NK-92 (cell line): Measurements from ENCODE around the gene PRKAG2.
"Not testable (repeated sequence)": the region's sequence is repeated elsewhere in the genome, so short reads cannot be mapped to it uniquely, and the experiment has no call there.

Source experiments
- DNase-seq: peaks from one replicate; lab custom pipeline; 2025; ENCODE audit not compliant: unreplicated experiment; lab: John Stamatoyannopoulos, UW

Gene PRKAG2

DNA sequence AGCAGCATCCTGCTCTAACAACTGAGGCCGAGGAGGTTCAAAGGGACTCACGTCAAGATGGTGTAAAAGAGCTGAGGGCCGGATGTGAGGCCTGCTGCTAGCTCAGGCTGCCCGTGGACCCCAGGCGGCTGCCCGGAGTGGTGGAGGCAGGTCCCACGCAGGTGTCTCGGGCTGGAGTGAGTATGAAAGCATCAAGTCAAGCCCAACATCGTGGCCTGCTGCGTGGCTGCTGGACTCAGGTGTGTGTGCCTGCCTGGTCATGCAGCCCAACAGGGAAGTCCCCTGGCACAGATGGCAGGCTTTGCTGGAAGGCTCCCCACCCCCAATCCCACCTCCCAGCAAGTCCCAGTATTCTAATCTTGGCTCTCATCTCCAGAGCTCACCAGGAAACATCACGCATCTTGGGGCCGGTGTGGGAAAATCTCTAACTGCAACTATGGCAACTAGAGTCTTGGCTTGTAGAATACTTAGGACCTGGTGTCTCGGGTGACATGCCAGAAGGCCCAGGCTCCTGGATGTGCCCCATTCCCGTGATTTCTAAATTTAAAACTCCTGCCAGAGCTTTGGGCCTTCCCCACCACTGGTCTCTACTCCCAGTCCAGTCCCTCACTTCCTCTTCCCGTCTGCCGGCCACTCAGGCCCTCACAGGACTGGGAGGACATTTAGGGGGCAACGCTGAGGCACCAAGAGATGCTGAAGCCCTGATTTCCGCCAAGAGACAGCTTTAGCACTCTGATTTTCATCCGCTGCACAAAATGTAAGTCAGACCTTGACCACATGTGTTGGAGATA is 85.9 kb downstream of the PRKAG2 start:
- DNase-seq = no peak

DNA sequence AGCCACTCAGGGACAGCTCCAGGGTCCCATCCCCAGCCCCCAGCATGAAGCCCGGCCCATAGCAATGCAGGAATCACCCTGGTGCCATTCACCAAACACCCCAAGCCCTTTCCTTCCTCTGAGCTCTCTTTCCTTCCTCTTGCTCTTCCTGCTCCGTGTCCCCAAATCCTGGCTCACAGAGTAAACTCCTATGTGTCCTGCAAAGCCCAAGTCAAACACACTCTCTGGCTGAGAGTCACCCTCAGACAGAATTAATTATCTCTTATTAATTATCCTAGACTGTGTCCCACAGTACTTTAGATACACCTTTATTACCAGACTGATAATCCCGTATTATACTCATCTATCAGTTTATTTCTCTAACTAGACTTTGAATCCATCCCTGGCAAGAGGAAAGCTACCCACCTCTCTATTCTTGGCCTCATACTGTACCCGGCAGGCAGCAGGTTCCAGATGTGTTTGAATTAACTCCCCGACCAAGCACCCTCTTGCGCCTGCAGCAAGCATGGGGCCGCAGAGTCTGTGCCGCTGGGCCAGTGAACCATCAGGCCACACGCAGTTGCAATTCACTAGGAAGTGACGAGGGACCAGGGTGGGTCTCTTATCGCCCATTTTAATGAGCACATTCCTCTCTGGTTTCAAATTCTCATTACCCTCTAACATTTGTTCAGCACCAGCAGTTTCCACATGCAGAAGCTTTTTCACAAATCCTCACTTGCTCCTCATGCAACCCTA is 86.7 kb downstream of the PRKAG2 start:
- no peak for DNase-seq

DNA sequence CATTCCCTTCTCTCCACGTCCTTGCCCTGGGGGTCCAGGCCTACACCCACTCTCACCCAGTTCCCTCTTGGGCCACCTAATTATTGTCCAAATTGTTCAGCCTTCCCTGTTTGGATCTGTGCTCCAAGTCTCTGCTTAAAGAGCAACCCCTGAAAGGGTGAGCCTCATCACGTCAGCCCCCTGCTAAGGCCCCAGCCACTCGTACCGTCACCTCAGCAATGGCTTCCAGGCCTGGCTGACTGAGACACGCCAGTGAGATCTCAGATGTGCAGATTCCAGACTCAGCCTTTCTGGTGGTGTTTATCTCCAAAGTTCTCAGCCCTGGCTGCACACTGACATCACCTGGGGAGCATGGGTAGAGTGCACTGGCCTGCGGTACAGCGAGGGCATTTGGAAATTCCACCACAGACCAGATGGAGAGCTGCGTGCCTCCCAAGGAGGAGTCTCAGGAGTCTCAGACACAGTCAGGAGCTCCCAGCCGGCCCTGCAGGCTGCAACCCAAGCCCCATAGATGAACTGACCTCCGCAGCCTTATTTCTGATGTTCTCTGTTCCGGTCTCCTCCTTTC is 87.5 kb downstream of the PRKAG2 start:
- no peak for DNase-seq

DNA sequence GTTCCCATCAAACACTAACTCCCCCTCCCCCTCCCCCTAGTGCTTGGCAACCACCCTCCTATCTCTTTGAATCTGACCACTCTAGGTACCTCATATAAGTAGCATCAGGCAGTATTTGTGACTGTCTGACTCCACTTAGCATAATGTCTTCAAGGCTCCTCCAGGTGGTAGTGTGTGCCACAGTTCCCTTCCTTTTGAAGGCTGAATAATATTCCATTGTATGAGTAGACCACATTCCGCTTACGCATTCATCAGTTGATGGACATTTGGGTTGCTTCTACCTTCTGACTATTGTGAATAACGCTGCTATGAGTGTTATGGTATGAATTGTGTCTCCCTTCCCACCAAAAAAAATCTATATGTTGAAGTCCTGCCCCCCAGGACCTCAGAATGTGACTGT is 89.6 kb downstream of the PRKAG2 start:
- DNase-seq = no peak

DNA sequence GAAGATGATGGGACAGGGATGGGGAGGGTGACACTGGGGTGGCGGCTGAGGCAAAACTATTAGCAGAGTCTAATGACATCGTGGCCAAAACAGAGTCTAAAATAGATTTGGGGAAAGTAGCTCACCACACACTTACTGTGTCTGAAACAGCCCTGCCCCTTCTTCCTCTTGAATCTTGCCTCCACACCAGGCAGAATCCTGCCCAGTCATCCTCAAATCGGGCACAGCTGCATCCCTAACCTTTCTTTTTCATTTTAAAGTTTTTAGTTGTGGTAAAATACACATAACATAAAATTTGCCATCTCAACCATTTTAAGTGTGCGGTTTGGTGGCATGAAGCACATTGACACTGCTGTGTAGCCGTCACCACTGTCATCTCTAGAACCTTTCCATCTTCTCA is 90.0 kb downstream of the PRKAG2 start:
- DNase-seq = no peak

DNA sequence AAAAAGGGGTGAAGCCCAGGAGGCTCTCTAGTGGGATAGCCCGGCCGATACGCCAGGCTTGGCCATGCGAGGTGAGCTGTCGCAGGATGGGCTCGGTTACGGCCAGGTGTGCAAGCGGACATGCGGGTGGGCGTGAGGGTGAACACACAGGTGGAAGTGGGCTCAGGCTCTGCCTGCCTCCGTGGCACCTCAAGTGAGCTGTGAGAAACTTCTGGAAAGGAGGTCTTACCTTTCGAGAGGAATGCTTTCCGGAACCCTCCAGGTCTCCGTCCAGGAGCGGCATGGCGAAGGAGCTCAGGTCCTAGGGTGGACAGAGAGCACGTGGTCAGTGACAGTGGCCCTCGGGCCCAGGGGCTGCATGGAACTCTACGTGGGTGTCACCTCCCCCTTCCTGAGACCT is 90.7 kb downstream of the PRKAG2 start:
- DNase-seq = no peak

DNA sequence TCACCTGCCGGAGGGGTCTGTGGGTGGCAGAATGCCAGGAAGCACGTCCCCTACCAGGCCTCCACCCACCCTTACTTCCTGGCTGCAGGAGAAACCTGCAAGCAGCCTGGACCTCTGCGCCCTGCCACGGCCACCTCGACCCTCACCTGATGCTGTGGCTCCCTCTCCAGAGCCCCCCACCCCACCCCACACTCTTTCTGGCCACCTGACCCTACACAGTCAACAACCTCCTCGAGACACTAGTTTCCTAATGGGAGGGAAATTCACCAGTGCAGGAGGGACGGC is 91.3 kb downstream of the PRKAG2 start:
- DNase-seq = no peak

DNA sequence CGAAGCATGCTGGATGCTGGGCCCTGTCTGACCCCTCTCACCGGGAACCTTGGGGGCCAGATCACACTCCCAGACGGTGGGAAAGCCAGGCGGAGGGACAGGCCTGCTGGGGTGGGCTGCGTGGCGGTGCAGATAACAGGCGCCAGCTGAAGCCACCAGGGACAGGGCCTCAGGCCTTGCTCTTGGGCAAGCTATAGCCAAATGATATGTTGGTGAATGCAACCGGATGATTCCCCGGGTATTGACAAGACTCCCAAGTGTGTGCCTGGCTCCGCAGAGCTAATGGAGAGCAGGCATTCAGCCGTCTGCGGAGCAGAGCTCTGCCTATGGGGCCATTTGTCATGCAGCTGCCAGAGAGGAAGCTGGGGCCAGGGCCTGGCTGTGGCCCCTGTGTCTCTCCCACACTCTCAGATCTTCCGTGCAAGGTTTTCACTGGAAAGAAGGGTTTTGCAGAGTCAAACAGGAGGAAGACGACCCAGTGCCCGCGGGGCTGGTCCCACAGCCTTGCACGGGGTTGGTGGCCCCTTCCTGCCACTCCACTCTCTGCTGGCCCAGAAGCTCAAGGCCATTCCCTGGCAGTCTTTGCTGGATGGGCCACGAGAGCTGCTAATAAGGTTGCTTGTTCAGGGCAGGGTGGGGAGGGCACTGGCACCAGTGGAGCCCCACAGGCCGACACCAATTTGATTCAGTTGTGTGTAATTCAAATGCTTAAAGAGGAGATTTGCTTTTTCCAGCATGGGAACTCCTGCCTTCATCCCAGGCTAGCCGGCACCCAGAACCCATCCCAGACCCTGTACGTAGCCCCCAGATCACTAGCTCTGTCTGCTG is 91.8 kb downstream of the PRKAG2 start:
- no peak for DNase-seq

DNA sequence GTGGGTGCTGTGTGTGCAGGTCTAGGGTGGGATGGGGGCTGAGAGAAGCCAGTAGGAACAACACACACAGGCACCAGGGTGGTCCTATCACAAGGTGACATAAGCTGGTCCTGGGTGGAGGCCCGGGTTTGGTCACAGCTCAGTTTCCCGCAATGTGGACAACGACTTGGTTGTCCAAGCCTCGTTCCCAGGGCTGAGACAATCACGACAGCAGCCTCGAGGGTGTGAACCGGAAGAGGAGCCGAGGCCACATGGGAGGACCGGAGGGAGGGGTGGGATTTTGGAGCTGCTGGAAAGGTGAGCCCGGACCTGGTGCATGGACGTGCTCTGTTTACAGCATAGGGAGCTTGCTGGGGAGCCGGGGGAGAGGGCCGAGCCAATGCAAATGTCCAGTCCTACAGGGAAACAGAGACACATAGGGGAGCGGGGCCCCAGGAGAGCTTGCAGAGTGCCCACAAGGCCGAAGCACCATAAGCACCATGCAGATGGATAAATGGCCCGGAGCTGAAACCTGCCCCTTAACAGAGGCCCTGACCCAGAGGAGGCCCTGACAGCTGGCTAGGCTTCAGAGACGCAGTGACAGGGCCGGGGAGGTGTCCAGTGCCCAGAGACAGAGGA is 92.8 kb downstream of the PRKAG2 start:
- DNase-seq = no peak

DNA sequence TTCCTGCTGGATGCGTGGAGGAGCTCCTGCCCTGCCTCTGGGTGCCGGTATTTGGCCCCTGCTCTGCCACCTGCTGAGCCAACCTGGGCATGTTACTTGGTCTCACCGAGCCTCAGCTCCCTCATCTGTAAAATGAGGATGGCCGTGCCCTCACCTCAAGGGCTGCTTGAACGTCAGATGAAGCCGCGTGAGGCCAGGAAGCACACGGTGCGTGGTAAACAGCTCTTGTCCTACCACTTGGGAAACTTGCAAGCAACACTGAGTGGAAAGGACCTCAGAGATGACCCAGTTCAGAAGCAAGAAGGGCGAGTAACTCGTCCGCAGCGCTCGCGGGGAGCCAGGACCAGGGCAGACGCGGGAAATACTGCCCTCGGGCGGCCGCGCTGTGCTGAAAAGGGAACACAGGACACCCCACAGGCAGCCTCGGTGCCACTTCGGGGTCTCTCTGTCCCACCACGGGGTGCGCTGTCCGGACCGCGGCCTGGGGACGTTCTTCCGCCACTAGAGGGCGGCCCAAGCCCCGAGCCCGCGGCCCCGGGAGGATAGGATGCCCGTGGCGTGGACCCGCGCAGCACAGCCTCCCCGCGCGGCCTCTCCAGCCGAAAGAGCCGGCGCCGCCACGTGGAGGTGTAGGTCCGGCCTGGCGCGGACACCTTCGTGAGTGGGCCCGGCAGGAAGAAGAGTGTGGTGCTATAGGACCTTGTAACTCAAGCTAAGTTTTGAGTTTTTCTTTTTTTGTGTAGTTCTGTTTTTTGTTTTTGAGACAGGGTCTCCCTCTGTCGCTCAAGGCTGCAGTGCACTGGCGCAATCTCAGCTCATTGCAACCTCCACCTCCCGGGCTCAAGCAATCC is 94.1 kb downstream of the PRKAG2 start:
- no peak for DNase-seq

DNA sequence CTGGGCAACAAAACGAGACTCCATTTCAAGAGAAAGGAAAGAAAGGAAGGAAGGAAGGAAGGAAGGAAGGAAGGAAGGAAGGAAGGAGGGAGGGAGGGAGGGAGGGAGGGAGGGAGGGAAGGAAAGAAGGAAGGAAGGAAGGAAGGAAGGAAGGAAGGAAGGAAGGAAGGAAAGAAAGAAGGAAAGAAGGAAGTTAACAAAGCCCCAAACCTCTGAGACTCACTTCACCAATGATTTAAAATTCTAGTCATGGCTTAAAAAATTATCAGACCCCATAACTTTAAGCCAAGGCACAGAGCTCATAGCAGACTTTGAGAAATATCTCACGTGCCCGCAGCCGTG is 94.7 kb downstream of the PRKAG2 start:
- not testable (repeated sequence) for DNase-seq

DNA sequence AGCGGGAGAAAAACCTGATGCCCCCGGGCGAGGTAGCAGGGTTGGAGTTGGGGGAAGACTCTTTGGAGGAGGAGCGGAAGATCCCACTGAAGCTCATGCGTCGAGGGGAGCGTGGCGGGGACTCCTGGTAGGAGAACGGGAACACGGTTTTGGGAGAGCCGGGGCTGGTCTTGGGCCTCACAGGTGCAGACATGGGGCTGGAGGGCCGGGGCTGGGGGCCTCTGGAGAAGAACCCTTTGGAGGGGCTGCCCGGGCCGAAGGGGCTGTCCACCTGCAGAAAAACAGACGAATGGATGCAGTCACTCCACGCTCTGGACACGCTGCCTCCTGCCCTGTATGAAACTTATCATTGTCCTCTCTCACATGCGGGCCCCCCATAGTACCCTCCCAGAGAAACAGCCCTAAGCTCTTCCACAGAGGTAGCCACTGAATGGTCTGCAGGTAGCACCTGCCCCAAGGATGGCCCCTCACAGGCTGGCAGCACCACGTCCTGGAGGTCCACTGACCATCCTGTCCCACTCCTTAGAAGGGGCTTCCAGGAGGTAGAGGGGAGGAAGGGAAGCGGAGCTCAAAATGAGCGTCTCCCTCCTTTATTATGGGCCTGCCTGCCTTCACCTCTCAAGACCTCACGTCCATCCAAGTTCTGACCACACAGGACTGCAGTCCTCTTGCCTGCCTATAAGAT is 95.6 kb downstream of the PRKAG2 start:
- no peak for DNase-seq

DNA sequence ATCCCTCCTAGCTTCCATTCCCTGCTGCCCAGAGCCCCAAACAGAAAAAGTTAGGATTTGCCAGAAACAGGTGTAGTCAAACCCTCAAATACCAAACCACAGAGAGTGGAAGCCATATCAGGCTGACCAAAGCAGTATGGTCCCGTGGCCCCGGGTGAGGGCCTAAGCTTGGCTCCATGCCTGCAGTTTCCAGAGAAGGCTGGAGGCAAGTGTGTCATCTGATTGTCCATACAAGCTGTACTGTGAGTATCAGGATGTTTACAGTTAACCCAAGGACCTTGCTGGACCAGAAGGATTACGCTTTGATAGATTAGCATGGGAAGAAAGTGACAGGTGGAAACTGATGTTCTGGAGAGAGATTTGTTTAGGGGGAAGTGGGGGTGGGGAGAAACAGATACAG is 96.3 kb downstream of the PRKAG2 start:
- DNase-seq = no peak

DNA sequence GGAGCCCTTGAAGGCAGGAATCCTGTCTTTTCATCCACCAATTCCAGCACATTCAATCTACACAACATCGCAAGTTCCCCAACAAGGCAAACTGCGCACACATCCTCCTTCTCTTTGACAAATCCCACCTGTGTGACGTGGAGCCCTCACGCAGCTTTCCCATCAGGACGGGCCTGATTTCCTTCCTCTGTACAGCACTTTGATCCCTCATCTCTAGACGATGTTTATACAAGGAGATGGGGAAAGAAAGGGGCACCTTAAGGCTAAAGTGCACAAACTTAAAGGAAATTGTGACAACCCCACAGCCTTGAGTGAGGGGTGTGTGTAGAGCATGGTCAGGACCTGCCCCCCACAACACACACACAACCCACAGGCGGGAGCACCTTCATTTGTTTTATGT is 97.2 kb downstream of the PRKAG2 start:
- DNase-seq = no peak

DNA sequence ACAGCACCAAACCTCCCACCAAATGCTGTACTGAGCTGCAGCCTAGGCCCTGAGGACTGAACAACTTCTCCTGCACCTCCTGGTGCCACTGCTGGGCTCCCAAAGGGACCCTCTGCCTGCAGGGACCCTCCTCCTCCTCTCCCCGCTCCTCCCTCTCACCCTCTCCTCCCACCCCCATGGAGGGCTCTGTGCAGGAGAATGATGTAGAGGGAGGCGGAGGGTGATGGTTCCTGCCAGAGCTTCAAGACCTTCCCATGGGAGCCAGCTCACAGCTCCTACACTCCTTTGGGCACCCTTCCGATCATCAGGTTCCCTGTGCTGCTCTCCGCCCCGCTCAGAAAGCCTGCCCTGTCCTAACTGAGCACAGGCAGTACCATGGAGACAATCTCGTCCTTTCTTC is 97.7 kb downstream of the PRKAG2 start:
- no peak for DNase-seq

DNA sequence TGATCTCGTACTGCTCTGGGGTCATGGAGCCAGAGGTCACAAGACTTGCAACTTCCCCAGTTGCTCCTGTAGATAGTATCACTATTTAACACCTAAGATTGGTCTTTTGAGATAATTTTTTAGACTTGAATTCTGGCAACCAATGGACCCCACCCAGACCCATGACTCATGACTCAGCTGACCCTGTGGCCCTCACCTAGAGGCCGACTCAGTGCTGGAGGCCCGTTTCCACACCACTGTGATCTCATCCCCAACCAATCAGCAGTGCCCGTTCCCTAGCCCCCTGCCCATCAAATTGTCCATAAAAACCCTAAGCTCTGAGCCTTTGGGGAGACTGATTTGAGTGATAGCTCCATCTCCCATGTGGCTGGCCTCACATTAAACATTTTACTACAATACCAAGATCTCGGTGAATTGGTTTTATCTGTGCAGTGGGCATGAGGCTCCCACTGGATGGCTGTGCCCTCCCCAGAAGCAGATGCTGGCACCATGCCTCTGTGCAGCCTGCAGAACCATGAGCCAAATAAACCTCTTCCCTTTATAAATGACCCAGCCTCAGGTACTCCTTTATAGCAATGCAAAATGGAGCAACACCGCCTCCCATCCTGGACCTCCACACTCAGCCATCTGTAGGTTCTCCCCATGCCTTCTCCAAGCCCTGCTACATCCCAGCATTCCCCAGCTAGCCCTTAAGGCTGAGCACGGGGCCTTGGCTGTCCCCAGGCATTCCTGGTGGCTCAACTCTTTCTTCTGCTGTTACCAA is 98.8 kb downstream of the PRKAG2 start:
- no peak for DNase-seq

DNA sequence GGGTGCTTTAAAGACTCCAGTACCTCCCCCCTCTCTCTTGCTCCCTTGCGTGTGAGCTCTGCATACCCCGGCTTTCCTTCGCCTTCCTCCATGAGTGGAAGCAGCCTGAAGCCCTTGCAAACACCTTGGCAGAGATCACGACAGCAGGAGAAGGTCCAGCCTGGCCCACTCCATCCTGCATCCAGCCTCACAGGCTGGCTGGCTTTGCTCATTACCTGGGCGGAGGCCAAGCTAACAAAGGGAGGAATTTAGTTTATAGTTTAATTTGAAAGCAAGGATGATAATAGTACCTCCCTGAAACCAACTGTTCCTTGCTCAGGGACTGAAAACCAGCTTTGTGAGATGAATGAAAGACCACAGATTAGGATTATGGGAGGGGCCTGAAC is 99.4 kb downstream of the PRKAG2 start:
- DNase-seq = no peak

DNA sequence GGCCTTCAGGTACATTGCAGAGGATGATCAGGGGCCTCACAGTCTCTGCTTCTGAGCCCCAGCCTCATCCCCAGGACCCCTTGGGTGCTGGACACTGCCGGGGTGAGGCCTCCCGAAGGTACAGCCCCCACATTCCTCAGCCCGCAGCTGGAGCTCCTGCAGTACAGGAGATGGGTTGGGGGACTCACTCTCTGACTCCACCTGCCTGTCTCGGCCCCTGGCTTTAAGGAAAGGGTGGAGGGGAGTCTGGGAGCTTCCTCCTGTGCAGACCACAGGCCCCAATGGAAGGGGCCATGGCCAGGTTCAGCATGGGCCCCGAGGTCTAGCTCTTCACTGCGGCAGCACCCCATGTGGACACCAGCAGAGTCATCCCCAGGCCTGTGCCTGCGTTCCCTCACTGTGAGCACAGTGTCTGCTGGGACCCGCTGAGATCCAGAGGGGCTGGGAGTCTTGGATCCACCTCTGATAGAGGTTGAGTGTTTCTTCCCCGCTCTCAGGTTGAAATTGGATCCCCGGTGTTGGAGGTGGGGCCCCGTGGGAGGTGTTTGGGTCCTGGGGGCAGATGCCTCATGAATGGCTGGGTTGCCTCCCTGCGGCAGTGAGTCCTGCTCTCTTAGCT is 99.9 kb downstream of the PRKAG2 start:
- no peak for DNase-seq

DNA sequence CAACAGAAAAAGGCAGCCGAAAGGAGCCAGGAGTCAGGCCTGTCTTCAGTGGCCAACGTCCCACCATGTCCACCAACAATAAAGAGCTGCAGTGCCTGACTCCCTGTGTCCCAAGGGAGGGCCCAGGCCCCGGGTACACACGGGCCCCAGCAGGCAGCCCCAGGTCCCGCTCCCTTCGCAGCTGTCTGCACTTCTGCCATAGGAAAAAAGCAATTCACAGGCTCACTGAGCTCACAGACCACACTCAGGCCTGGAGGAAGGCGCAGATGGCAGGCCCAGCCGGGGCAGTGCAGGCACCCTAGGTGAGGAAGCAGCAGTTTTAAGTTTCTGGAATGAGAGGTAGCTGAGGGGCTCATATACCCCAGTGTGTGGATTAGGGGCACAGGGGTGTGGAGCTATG is 100.5 kb downstream of the PRKAG2 start:
- no peak for DNase-seq
